ENCODE data around the gene MMP17.

The MMP17 gene

DNA sequence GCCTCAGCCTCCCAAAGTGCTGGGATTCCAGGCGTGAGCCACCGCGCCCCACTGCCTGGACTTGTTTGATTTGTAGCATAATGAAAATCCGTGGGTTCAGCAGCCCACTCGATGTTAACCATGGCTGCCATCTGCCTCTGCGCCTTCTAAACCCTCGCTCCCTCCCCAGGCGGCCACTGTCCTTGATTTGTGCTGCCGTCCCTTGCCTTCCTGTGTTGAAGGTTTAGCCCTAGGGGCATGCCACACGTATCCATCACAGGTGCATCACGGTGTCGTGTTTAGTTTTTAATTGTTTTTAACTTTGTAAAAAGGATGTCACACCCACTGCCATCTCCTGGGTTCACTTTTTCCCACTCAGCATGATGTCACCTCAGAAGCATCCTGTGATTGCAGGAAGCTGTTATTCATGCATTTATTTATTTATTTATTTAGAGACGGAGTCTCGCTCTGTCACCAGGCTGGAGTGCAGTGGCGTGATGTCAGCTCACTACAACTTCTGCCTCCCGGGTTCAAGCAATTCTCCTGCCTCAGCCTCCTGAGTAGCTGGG, 41.8 kb downstream of the MMP17 start (continued):
- TF ChIP-seq ZSCAN16 (tag by site-specific recombination; IDR thresholded peaks at IDR 0.05) (no peak), ZNF600 (tag by site-specific recombination; IDR thresholded peaks at IDR 0.05) (peak; percentile 80), KLF10 (tag by site-specific recombination; IDR thresholded peaks at IDR 0.05) (peak; percentile 85), ZSCAN23 (tag by site-specific recombination; IDR thresholded peaks at IDR 0.05) (0 out of 2 replicates have a peak, but pooled peaks have one; percentile 43), ZNF211 (tag by site-specific recombination; IDR thresholded peaks at IDR 0.05; ENCODE audit: low read depth) (no peak), ZBTB17 (tag by site-specific recombination; IDR thresholded peaks at IDR 0.05) (peak; percentile 44)
- TF ChIP-seq, protein P1, sequence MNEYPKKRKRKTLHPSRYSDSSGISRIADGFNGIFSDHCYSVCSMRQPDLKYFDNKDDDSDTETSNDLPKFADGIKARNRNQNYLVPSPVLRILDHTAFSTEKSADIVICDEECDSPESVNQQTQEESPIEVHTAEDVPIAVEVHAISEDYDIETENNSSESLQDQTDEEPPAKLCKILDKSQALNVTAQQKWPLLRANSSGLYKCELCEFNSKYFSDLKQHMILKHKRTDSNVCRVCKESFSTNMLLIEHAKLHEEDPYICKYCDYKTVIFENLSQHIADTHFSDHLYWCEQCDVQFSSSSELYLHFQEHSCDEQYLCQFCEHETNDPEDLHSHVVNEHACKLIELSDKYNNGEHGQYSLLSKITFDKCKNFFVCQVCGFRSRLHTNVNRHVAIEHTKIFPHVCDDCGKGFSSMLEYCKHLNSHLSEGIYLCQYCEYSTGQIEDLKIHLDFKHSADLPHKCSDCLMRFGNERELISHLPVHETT (tag by site-specific recombination; IDR thresholded peaks at IDR 0.05) = peak; percentile 56; the same call in 1 of the 2 replicates
- TF ChIP-seq, protein P2, sequence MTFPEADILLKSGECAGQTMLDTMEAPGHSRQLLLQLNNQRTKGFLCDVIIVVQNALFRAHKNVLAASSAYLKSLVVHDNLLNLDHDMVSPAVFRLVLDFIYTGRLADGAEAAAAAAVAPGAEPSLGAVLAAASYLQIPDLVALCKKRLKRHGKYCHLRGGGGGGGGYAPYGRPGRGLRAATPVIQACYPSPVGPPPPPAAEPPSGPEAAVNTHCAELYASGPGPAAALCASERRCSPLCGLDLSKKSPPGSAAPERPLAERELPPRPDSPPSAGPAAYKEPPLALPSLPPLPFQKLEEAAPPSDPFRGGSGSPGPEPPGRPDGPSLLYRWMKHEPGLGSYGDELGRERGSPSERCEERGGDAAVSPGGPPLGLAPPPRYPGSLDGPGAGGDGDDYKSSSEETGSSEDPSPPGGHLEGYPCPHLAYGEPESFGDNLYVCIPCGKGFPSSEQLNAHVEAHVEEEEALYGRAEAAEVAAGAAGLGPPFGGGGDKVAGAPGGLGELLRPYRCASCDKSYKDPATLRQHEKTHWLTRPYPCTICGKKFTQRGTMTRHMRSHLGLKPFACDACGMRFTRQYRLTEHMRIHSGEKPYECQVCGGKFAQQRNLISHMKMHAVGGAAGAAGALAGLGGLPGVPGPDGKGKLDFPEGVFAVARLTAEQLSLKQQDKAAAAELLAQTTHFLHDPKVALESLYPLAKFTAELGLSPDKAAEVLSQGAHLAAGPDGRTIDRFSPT (tag by site-specific recombination; IDR thresholded peaks at IDR 0.05) = peak; percentile 68
- TF ChIP-seq, protein P3, sequence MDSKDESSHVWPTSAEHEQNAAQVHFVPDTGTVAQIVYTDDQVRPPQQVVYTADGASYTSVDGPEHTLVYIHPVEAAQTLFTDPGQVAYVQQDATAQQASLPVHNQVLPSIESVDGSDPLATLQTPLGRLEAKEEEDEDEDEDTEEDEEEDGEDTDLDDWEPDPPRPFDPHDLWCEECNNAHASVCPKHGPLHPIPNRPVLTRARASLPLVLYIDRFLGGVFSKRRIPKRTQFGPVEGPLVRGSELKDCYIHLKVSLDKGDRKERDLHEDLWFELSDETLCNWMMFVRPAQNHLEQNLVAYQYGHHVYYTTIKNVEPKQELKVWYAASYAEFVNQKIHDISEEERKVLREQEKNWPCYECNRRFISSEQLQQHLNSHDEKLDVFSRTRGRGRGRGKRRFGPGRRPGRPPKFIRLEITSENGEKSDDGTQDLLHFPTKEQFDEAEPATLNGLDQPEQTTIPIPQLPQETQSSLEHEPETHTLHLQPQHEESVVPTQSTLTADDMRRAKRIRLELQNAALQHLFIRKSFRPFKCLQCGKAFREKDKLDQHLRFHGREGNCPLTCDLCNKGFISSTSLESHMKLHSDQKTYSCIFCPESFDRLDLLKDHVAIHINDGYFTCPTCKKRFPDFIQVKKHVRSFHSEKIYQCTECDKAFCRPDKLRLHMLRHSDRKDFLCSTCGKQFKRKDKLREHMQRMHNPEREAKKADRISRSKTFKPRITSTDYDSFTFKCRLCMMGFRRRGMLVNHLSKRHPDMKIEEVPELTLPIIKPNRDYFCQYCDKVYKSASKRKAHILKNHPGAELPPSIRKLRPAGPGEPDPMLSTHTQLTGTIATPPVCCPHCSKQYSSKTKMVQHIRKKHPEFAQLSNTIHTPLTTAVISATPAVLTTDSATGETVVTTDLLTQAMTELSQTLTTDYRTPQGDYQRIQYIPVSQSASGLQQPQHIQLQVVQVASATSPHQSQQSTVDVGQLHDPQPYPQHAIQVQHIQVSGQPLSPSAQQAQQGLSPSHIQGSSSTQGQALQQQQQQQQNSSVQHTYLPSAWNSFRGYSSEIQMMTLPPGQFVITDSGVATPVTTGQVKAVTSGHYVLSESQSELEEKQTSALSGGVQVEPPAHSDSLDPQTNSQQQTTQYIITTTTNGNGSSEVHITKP (tag by site-specific recombination; IDR thresholded peaks at IDR 0.05) = peak; percentile 22; the same call in 1 of the 2 replicates
- TF ChIP-seq, protein P4, sequence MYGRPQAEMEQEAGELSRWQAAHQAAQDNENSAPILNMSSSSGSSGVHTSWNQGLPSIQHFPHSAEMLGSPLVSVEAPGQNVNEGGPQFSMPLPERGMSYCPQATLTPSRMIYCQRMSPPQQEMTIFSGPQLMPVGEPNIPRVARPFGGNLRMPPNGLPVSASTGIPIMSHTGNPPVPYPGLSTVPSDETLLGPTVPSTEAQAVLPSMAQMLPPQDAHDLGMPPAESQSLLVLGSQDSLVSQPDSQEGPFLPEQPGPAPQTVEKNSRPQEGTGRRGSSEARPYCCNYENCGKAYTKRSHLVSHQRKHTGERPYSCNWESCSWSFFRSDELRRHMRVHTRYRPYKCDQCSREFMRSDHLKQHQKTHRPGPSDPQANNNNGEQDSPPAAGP (tag by site-specific recombination; IDR thresholded peaks at IDR 0.05) = peak; percentile 77; the same call in 1 of the 2 replicates

DNA sequence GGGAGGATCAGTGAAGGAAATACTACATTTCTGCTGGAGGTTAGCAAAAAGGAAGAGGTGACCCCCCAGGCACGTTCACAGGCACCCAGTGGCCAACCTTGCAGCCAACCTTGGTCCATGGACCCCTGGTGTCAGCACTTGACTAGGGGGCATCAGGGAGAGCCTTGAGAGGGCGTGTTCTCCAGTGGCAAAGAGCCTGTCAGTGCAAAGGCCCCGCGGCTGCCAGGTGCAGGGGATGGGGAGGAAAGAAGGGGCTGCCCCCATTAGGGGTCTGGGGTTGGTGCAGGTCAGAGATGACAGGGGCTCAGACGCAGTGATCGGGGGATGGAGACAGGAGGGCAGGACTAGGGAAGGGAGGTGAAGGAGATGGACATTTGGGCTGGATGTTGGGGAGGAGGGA, 43.5 kb downstream of the MMP17 start:
- no peak for TF ChIP-seq ZNF132 (tag by site-specific recombination; IDR thresholded peaks at IDR 0.05; ENCODE audit: borderline replicate concordance)
- TF ChIP-seq ZNF623 (tag by site-specific recombination; IDR thresholded peaks at IDR 0.05) = peak; percentile 88
- POLR2A ChIA-PET = interaction anchor here (0.7 kb wide), 1 partner anchor 11 kb away, joined by 3 read pairs; no protein-coding TSS in a partner anchor
- CTCF ChIA-PET = no interaction called here
- Histone ChIP-seq H3K4me1 (ENCODE audit: control insufficient read depth, insufficient read depth, low read length) (no peaks in the 10 kb centered on the region), H3K36me3 (ENCODE audit: control insufficient read depth in 2 of 2, insufficient read depth in 1 of 2, low read length in 2 of 2) (no peaks in the 10 kb centered on the region), H3K9me3 (ENCODE audit: control insufficient read depth, insufficient read depth, low read depth, low read length) (no peaks in the 10 kb centered on the region), H3K4me3 (ENCODE audit: low read depth, low read length) (no peak overlapping the region), H3K27ac (ENCODE audit: extremely low read depth, low read depth, low read length) (no peak overlapping the region)
